HL-60/S4 treated with phorbol 12-myristate 13-acetate at 8.2 ng/mL for 4 days and 3 days (cell line): ENCODE measurements around the gene TMEM190.
"Not testable (repeated sequence)": the region's sequence is repeated elsewhere in the genome, so short reads cannot be mapped to it uniquely, and the experiment has no call there.

Source experiments
- in situ Hi-C: fragments of 300-500 bp; cut with MboI; formaldehyde crosslinking; loops from 2 replicates; pipeline ENCODE4 v1.15.0; 2022; ENCODE audit warnings: low sequenced_read_pairs

TMEM190 gene

GRCh38 chr19:55376241-55376933 lies at the start of gene TMEM190:
TSS of gene TMEM190 (plus strand) at chr19:55376826. CDS start at chr19:55376854, 28 bp downstream.
- in situ Hi-C loops: no loop called here

- in situ Hi-C loops: not testable (repeated sequence)
Observed at GRCh38 chr19:55328774-55329318, 47.8 kb upstream of the TMEM190 start.

GRCh38 chr19:55329791-55330190 lies 46.8 kb upstream of the TMEM190 start:
- in situ Hi-C loops: not testable (repeated sequence)

GRCh38 chr19:55333870-55334269 lies 42.8 kb upstream of the TMEM190 start:
- in situ Hi-C loops: no loop called here

GRCh38 chr19:55336101-55336500 lies 40.5 kb upstream of the TMEM190 start:
- in situ Hi-C loops: no loop called here

GRCh38 chr19:55339105-55339888 lies 37.3 kb upstream of the TMEM190 start, which contains the start of gene KMT5C:
TSS of gene KMT5C (plus strand) at chr19:55339876. CDS start at chr19:55341937, 2,061 bp downstream.
- in situ Hi-C loops: no loop called here

GRCh38 chr19:55339889-55340783 lies 36.5 kb upstream of the TMEM190 start:
- in situ Hi-C loops: no loop called here

- in situ Hi-C loops: no loop called here
Observed at GRCh38 chr19:55340784-55341147, 35.9 kb upstream of the TMEM190 start.

GRCh38 chr19:55341171-55341588 lies 35.4 kb upstream of the TMEM190 start:
- in situ Hi-C loops: no loop called here

- in situ Hi-C loops: no loop called here
Observed at GRCh38 chr19:55341595-55342531, 34.8 kb upstream of the TMEM190 start.

- in situ Hi-C loops: no loop called here
Observed at GRCh38 chr19:55344444-55344843, 32.2 kb upstream of the TMEM190 start.

GRCh38 chr19:55345101-55345817 lies 31.4 kb upstream of the TMEM190 start:
- in situ Hi-C loops: no loop called here

GRCh38 chr19:55345818-55346724 lies 30.6 kb upstream of the TMEM190 start:
- in situ Hi-C loops: no loop called here

GRCh38 chr19:55346725-55347441 lies 29.7 kb upstream of the TMEM190 start:
- in situ Hi-C loops: no loop called here

- in situ Hi-C loops: no loop called here
Observed at GRCh38 chr19:55347442-55348009, 29.1 kb upstream of the TMEM190 start.

- in situ Hi-C loops: no loop called here
Observed at GRCh38 chr19:55348317-55349034, 28.1 kb upstream of the TMEM190 start.
